Measurements from ENCODE around the gene HSD17B12. TPM values are rescaled to one million over a fixed set of nuclear protein-coding genes. Genes with fewer than 3 reads are reported as not detected.

Gene HSD17B12
- total RNA-seq, 4 donors from 2014 or later: 38.8 to 52.7 (median 41.8) TPM

GRCh38 chr11:43789700-43790443 is 109.3 kb downstream of the HSD17B12 start:
- intact Hi-C loops (cut with DNase I): no loop called here
- no peaks in the 10 kb centered on the region for H3K27me3 ChIP-seq
- DNase-seq (ENCODE audit: extremely low spot score): no peak

GRCh38 chr11:43790444-43790794 is 109.9 kb downstream of the HSD17B12 start:
- TF ChIP-seq CTCF (IDR thresholded peaks at IDR 0.05) (no peak), EP300 (IDR thresholded peaks at IDR 0.05) (no peak), POLR2A (IDR thresholded peaks at IDR 0.05; ENCODE audit: low read depth) (no peak), POLR2AphosphoS5 (IDR thresholded peaks at IDR 0.05) (no peak)
- no peaks in the 10 kb centered on the region for H3K27me3 ChIP-seq
- no peak for DNase-seq (ENCODE audit: extremely low spot score)
- 93% methylated on average over 4 of the region's 4 CpGs for WGBS
- peaks cover 0 to 9% (median 1%) of the 10 kb centered on the region in 4 donors for H3K36me3 ChIP-seq
- intact Hi-C loops (cut with DNase I): no loop called here
- H3K27ac ChIP-seq (replicated peaks in 1 of 4): no peak overlapping the region
- H3K4me1 ChIP-seq: no peaks in the 10 kb centered on the region
- H3K4me3 ChIP-seq: no peak overlapping the region
- no peaks in the 10 kb centered on the region for H3K9me3 ChIP-seq

More at GRCh38 chr11:43789700-43790443, 109.3 kb downstream of the HSD17B12 start:
- no peak overlapping the region for H3K27ac ChIP-seq (replicated peaks in 1 of 4)
- peaks cover 0 to 4% (median 0%) of the 10 kb centered on the region in 4 donors for H3K36me3 ChIP-seq
- TF ChIP-seq POLR2A (IDR thresholded peaks at IDR 0.05; ENCODE audit: low read depth): no peak
- no peak for TF ChIP-seq EP300 (IDR thresholded peaks at IDR 0.05)
- no peak for TF ChIP-seq POLR2AphosphoS5 (IDR thresholded peaks at IDR 0.05)
- TF ChIP-seq CTCF (IDR thresholded peaks at IDR 0.05): no peak
- peaks cover 0 to under 1% (median 0%) of the 10 kb centered on the region in 4 donors for H3K9me3 ChIP-seq
- H3K4me3 ChIP-seq: no peak overlapping the region
- 85% methylated on average over 5 of the region's 5 CpGs for WGBS
- H3K4me1 ChIP-seq: no peaks in the 10 kb centered on the region

GRCh38 chr11:43797337-43797736 is 116.8 kb downstream of the HSD17B12 start:
- no peak overlapping the region for H3K4me3 ChIP-seq
- H3K36me3 ChIP-seq: peaks cover 0 to 49% (median 16%) of the 10 kb centered on the region in 4 donors
- TF ChIP-seq POLR2AphosphoS5 (IDR thresholded peaks at IDR 0.05) (no peak), EP300 (IDR thresholded peaks at IDR 0.05) (no peak), POLR2A (IDR thresholded peaks at IDR 0.05; ENCODE audit: low read depth) (no peak), CTCF (IDR thresholded peaks at IDR 0.05) (no peak)
- no peaks in the 10 kb centered on the region for H3K27me3 ChIP-seq
- WGBS: 89% methylated on average over 2 of the region's 2 CpGs
- intact Hi-C loops (cut with DNase I): no loop called here
- no peak for DNase-seq (ENCODE audit: extremely low spot score)
- no peak overlapping the region for H3K27ac ChIP-seq (replicated peaks in 1 of 4)
- no peaks in the 10 kb centered on the region for H3K4me1 ChIP-seq
- no peaks in the 10 kb centered on the region for H3K9me3 ChIP-seq

GRCh38 chr11:43797866-43798265 is 117.3 kb downstream of the HSD17B12 start:
- H3K4me3 ChIP-seq: no peak overlapping the region
- no peaks in the 10 kb centered on the region for H3K9me3 ChIP-seq
- no peak overlapping the region for H3K27ac ChIP-seq (replicated peaks in 1 of 4)
- intact Hi-C loops (cut with DNase I): no loop called here
- no peak for TF ChIP-seq POLR2AphosphoS5 (IDR thresholded peaks at IDR 0.05)
- WGBS: 89% methylated on average over 2 of the region's 2 CpGs
- DNase-seq (ENCODE audit: extremely low spot score): no peak
- H3K4me1 ChIP-seq: no peaks in the 10 kb centered on the region
- peaks cover 0 to 49% (median 16%) of the 10 kb centered on the region in 4 donors for H3K36me3 ChIP-seq
- no peaks in the 10 kb centered on the region for H3K27me3 ChIP-seq

- Histone ChIP-seq H3K9me3 (no peaks in the 10 kb centered on the region), H3K27ac (replicated peaks in 1 of 4) (no peak overlapping the region), H3K4me1 (no peaks in the 10 kb centered on the region), H3K27me3 (no peaks in the 10 kb centered on the region), H3K36me3 (peaks cover 0 to 32% (median 18%) of the 10 kb centered on the region in 4 donors), H3K4me3 (no peak overlapping the region)
- intact Hi-C loops (cut with DNase I): no loop called here
- no peak for DNase-seq (ENCODE audit: extremely low spot score)
- TF ChIP-seq CTCF (IDR thresholded peaks at IDR 0.05) (no peak), POLR2AphosphoS5 (IDR thresholded peaks at IDR 0.05) (no peak), POLR2A (IDR thresholded peaks at IDR 0.05; ENCODE audit: low read depth) (no peak), EP300 (IDR thresholded peaks at IDR 0.05) (no peak)
Measured at GRCh38 chr11:43802509-43802908, 122.0 kb downstream of the HSD17B12 start.
